Pulmonary artery endothelial cell (primary cell): ENCODE results near the gene HMGCL. TPM values are rescaled to one million over a fixed set of nuclear protein-coding genes. Genes with fewer than 3 reads are reported as not detected.
"Not testable (repeated sequence)": the region's sequence is repeated elsewhere in the genome, so short reads cannot be mapped to it uniquely, and the experiment has no call there.

Experiments
- DNase-seq: peaks from one replicate; pipeline ENCODE4 v3.0.0-alpha.2; 2011; ENCODE audit warnings: low read depth, low spot score
- total RNA-seq: library from RNA; depleted of rRNA; stranded (reverse); fragments of >200 nt; gene quantifications from 2 replicates; pipeline ENCODE4 v1.2.3, GENCODE V29; 2014

HMGCL gene
- total RNA-seq, 1 donor from 2014 or later, result 35.7 TPM

- DNase-seq, result no peak
These were observed 26.0 kb downstream of the HMGCL start for GRCh38 chr1:23799255-23799569.

DNA sequence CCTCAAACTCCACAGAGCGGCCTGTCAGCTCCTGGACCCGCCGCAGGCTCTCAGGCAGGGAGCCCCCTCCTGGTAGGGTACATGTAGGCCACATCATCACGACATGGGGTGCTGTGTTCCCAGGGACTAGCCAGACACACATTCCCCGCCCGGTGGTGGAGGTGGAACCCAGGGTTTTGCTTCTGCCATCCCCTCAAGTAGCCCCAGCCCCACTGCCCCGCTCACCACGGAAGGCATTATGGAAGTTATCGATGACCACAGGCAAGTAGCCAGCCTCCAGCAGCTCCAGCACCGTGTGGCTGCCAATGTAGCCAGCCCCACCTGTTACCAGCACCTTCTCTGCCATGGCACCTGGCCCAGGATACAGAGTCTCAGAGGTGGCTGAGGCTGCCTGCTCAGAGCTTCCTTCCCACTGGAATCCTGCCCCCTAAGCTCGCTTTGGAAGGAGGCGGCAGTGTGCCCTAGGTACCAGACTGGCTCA lies 26.5 kb downstream of the HMGCL start:
- DNase-seq, result no peak

DNA sequence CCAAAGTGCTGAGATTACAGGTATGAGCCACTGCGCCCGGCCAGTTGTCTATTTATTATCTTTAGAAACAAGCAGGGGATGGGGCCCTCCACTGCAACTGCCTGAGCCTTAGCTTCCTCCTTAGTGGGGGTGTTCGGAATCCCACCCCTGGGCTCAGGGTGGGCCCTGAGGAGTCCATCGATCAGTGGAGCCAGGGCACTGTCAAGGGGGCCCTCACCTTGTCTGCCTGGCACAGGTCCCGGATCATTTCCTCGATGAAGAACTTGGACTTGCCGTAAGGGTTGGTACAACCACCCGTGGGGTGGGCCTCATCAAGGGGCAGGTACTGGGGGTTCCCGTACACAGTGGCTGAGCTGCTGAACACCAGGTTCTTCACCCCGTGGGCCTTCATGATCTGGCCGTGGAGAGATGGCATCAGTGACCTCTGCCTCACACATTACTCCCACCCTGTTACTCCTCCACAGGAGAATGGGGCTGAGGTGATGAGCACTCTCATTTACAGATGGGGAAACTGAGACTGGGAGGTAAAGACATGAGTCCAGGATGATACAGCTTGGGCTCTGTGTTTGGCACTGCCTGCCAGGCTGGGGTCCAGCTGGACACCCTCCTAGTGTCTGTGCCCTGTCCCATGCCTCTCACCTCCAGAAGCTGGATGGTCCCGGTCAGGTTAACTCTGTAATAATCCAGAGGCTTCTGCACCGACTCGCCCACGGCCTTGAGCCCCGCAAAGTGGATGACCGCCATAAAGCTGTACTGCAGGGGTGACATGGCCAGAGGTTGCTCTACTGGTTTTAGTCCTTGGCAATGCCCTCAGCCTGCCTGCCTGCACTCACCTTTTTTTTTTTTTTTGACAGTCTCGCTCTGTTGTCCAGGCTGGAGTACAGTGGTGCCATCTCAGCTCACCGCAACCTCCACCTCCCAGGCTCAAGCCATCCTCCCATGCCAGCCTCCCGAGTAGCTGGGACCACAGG lies 27.5 kb downstream of the HMGCL start:
- DNase-seq, result no peak

GRCh38 chr1:23796466-23797271 lies 28.6 kb downstream of the HMGCL start:
- DNase-seq, result no peak

- no peak for DNase-seq
These were observed 29.4 kb downstream of the HMGCL start for GRCh38 chr1:23795676-23796465.

DNA sequence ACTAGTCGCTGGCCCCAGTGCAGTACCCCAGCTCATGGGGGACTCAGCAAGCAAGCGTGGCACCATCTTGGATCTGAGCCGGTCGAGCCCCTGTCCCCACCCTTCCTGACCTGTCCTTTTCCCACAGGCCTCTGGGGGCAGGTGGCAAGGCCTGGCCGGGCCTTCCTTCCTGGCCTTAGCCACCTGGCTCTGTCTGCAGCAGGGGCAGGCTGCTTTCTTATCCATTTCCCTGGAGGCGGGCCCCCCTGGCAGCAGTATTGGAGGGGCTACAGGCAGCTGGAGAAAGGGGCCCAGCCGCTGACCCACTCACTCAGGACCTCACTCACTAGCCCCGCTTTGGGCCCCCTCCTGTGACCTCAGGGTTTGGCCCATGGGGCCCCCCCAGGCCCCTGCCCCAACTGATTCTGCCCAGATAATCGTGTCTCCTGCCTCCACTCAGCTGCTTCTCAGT lies 30.5 kb downstream of the HMGCL start:
- not testable (repeated sequence) for DNase-seq

- DNase-seq, result no peak
These were observed 31.1 kb downstream of the HMGCL start for GRCh38 chr1:23793861-23794731.

DNA sequence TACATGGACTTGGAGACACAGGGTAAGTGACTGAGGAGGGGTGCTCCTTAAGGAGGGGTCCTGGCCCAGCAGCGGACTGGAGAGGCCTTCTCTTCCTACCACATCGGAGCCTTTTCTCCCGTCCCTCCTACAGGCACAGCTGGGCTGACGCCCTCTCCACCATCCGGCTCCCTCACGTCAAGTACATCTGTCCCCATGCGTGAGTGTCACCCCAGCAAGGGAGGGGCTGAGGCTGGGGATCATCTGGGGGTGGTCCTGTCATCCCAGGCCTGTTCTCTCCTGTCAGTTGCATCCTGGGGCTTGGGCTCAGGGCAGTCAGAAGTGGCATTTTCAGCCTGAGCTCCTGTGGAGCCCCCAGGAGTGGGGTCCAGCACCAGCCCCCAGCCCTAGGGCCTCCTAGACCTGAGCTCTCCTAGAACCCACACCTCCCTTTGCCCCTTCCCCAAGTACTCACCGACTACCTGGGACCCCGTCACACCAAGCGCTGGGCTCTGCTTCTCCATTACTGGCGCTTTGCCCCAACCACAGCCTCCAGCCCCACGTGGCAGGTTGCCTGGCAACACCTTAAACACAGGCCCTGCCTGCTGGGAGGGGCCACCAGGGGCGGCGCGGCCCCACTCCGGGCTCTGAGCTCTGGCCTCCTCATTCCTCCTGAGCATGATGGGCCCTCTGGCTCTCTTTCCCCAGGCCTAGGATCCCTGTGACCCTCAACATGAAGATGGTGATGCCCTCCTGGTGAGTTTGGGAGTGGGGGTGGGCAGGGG lies 32.0 kb downstream of the HMGCL start:
- DNase-seq, result no peak

DNA sequence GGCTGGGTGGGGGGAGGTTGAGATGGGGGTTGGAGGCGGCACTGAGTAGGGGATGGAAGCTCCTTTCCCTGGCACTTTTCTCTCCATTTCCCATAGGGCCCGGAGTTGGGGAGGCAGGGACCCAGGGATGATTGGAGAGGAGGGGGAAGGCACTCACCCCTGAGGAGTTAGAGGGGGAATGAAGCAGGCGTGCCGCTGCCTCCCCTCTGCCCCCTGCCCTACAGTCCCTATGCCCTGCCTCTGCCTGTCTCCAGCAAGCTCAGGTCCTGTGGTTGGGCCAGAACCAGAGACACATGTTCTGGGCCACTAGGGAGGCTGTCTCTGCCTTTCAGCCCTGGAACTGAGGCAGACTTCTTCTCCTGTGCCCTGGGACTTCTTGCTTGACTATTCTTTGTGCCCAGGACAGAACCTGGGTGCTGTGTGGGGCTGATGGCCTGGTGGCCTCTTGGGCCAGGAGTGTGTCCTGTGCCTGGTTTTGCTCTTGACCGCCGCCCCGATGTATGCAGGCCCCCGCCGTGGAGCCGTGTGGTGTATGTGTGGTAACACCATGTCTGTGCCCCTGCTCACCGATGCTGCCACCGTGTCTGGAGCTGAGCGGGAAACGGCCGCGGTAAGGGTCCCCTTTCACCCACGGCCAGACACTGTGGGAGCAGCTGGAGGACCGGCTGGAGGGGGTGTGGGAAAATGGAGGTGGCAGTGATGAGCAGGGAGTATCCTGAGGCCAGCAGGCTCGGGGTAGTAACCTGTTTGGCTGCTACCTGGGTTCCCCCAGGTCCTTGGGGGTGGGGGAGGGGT lies 32.9 kb downstream of the HMGCL start:
- no peak for DNase-seq

- no peak for DNase-seq
These were observed 33.6 kb downstream of the HMGCL start for GRCh38 chr1:23791516-23792047.

DNA sequence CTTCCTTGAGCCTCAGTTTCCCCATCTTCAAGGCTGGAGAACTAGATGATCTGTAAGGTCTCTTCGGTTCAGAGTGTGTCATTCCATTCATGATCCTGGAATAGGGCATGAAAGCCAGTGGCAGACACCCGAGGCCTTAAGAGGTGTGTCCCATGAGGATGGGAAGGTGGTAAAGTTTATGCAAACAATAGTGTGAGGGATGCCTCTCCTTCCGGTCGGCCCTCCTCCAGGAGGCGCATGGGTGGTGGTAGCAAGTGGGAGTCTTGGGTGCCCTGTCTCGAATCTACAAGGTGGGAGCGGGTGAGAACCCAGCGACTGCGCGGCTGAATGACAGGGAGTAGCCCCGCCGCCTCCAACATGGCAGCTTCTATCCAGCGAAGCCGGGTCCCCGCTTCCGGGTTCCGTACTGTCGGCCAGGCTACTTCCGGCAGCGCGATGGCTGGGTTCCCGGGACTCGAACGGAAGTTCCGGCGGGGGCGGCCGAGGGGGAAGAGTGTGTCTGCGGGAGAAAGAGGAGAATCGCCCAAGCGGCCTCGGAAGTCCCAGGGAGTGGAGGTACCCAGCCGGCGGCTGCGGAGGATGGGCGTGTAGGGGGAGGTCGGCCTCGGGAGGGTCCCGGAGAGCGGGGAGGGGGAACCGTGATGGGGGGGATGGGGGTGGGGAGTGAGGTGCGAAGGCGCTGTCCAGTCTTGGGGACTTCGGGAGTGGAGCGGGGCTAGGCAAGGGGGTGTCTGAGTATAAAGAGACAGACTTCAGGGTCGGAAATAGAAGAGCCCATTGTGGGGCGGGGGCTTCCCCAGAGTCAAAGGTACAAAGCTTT lies 34.3 kb downstream of the HMGCL start, which contains the start of gene LYPLA2:
Gene LYPLA2, plus strand, starts transcription at position 450 of the 820 bp plus-strand sequence. CDS start 1,538 bp downstream, outside the sequence.
- DNase-seq, result peak; percentile 63

- no peak for DNase-seq
These were observed 36.5 kb downstream of the HMGCL start for GRCh38 chr1:23788695-23789094.

DNA sequence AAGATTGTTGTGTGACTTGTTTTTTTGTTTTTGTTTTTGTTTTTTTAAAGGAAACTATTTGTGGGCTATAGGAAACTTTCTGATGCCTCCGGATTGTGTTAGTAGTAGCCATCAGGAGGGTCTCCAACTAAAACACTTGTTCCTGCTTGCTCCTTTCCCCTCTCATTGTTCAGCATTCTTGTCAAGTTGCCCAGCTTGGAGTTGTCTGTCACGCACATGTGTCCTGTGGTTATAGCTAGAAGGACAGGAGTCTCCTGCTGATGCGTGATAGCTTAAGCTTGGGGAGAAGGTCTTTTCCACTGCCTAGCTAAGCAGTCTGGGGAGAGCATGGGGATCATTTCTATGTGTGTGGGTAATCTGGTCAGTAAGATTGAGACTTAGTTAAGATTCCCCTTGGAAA lies 37.5 kb downstream of the HMGCL start:
- DNase-seq, result no peak

GRCh38 chr1:23784846-23785245 lies 40.4 kb downstream of the HMGCL start:
- no peak for DNase-seq

DNA sequence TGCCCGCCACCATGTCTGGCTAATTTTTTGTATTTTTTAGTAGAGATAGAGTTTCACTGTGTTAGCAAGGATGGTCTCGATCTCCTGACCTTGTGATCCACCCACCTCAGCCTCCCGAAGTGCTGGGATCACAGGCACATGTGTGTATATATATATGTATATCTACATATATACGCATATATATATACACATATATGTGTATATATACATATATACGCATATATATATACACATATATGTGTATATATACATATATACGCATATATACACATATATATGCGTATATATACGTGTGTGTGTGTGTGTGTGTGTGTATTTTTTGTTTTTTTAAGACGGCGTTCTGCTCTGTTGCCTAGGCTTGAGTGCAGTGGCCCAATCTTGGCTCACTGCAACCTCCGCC lies 42.1 kb downstream of the HMGCL start:
- DNase-seq, result not testable (repeated sequence)

DNA sequence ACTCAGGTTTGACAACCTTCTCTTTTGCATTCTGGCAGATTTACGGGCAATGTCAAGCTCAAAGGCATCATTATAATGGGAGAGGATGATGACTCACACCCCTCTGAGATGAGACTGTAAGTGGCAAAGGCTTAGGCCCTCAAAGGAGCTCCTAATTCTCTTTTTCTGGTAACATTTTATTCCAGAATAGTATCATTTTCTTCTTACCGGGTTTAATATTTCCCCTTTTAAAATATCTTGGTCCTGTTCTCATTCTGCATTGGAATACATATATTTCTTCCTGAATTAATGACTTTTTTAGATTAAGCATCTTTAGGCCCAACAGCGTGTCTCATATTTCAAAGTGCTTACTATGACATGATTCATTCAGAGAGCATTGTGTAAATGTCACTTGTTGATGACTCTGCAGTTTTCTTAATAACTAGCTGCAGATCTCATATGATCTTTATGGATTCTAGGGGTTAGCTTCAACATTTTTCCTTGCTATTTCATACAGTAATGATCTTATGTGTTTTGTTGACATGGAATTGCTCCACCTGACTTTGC lies 45.3 kb downstream of the HMGCL start:
- no peak for DNase-seq
